ENCODE results near the gene ADAMTS7. TPM values are rescaled to one million over a fixed set of nuclear protein-coding genes. Genes with fewer than 3 reads are reported as not detected.

Gene ADAMTS7
- 4.8 to 7.8 TPM (median 6.2 TPM) in 5 replicates for total RNA-seq (2022; extraction: Qiagen RNA extraction; ENCODE audit: low read depth)

GRCh38 chr15:78811124-78811824 is at the start of gene ADAMTS7:
TSS of gene ADAMTS7 (minus strand) at chr15:78811464. CDS start at chr15:78811220, 244 bp downstream.

Other genes with a start within 250 kb of the ADAMTS7 start
- gene CHRNA5, start 245.9 kb downstream of the ADAMTS7 start, total RNA-seq (2022; extraction: Qiagen RNA extraction; ENCODE audit: low read depth), result 30.9 to 35.7 TPM (median 33.6 TPM) in 5 replicates
- gene CHRNA3, start 190.5 kb downstream of the ADAMTS7 start, total RNA-seq (2022; extraction: Qiagen RNA extraction; ENCODE audit: low read depth), result 0.35 to 0.96 TPM (median 0.64 TPM) in 5 replicates
- 0.52 to 1.6 TPM (median 1.1 TPM) in 5 replicates for gene CHRNB4, start 170.3 kb downstream of the ADAMTS7 start, total RNA-seq (2022; extraction: Qiagen RNA extraction; ENCODE audit: low read depth)
- 342 to 545 TPM (median 365 TPM) in 5 replicates for gene MORF4L1, start 61.4 kb upstream of the ADAMTS7 start, total RNA-seq (2022; extraction: Qiagen RNA extraction; ENCODE audit: low read depth)
- gene CTSH, start 133.6 kb upstream of the ADAMTS7 start, total RNA-seq (2022; extraction: Qiagen RNA extraction; ENCODE audit: low read depth), result 40.7 to 48.7 TPM (median 46.8 TPM) in 5 replicates

Data from A549 treated with GW870086 at 1 μM for 4 hours (cell line).